ENCODE measurements around the gene RAP2B. TPM values are rescaled to one million over a fixed set of nuclear protein-coding genes. Genes with fewer than 3 reads are reported as not detected.

Gene RAP2B
- total and polyA plus RNA-seq, 2 of the 13 experiments (the other 11 are each of a cell fraction or from before 2014, with no cell fraction given): 6.4 to 7.1 TPM

- H3K79me2 ChIP-seq (ENCODE audit: insufficient read depth, low read length): no peaks in the 10 kb centered on the region
- FAIRE-seq: no peak
- no peaks in the 10 kb centered on the region for H3K9me3 ChIP-seq (ENCODE audit: low read length)
- H3K27me3 ChIP-seq (ENCODE audit: control insufficient read depth in 1 of 2, insufficient read depth in 2 of 2, low read length in 2 of 2): no peaks in the 10 kb centered on the region
- WGBS (ENCODE audit: low lambda C conversion rate): 76% methylated on average over 19 of the region's 19 CpGs
- in situ Hi-C loops (cut with HindIII; ENCODE audit: extremely low pct_ligation_motif_present, low pct_unique_long_range_greater_than_20kb) (no loop called here), intact Hi-C loops (cut with micrococcal nuclease; ENCODE audit: unreplicated experiment) (no loop called here)
- no peaks in the 10 kb centered on the region for H3K4me1 ChIP-seq (ENCODE audit: insufficient read depth, low read length)
- ChIA-PET CTCF (ENCODE audit: low intra/inter-chr PET ratio, low total read pairs) (no interaction called here), POLR2A (interaction anchor here (1.1 kb wide), 1 partner anchor 57 kb away, joined by 3 read pairs; no protein-coding TSS in a partner anchor)
- DNase-seq (ENCODE audit: low spot score): no peak
- H3K9ac ChIP-seq (ENCODE audit: insufficient read depth, low read depth, low read length): no peak overlapping the region
- H3K4me2 ChIP-seq (ENCODE audit: low read depth, low read length): no peak overlapping the region
- no peaks in the 10 kb centered on the region for H3K36me3 ChIP-seq (replicated peaks in 1 of 2; ENCODE audit: control insufficient read depth in 1 of 2, insufficient read depth in 2 of 2, low read length in 2 of 2)
- no peak overlapping the region for H3K4me3 ChIP-seq (replicated peaks in 1 of 3; ENCODE audit: insufficient read depth in 1 of 3, low read depth in 2 of 3, low read length in 3 of 3)
- no peaks in the 10 kb centered on the region for H4K20me1 ChIP-seq (ENCODE audit: insufficient read depth, low read length)
- BruUV-seq (replicated peaks): no TSS peak
- TF ChIP-seq ZHX2 (IDR thresholded peaks at IDR 0.05; ENCODE audit: low read depth): no peak
- TF ChIP-seq ZHX2 (CRISPR knock-in tag; IDR thresholded peaks at IDR 0.05; ENCODE audit: borderline replicate concordance): no peak
- TF ChIP-seq MTA1 (CRISPR knock-in tag; IDR thresholded peaks at IDR 0.05; ENCODE audit: borderline replicate concordance): no peak
- no peak for TF ChIP-seq E2F1 (CRISPR knock-in tag; IDR thresholded peaks at IDR 0.05)
- TF ChIP-seq ISX (CRISPR knock-in tag; conservative IDR thresholded peaks at IDR 0.05): no peak
- TF ChIP-seq RORA (CRISPR knock-in tag; IDR thresholded peaks at IDR 0.05): no peak
- no peak; the same call in 1 of the 3 replicates for ATAC-seq
- no peak overlapping the region for H3K27ac ChIP-seq (ENCODE audit: extremely low read length, insufficient read depth, low read length)
- H2AFZ ChIP-seq (ENCODE audit: low read length): no peak overlapping the region
Observed at GRCh38 chr3:153172796-153173757, 11.1 kb downstream of the RAP2B start.
